Astrocyte (in vitro differentiated cells and primary cell): ENCODE results near the gene THEM5.

ENCODE experiments used
- EZH2 ChIP-seq: IDR thresholded peaks from 2 replicates; pipeline ENCODE4 v1.6.1; 2012; ENCODE audit warnings: mild to moderate bottlenecking, low read length, inconsistent platforms; ENCODE audit not compliant: insufficient read depth
- TF ChIP-seq, protein P1 (sequence below): IDR thresholded peaks from 2 replicates; pipeline ENCODE4 v1.5.1; 2011; ENCODE audit warnings: low read depth, mild to moderate bottlenecking, inconsistent platforms, low read length, moderate library complexity; ENCODE audit not compliant: insufficient read depth

DNA sequence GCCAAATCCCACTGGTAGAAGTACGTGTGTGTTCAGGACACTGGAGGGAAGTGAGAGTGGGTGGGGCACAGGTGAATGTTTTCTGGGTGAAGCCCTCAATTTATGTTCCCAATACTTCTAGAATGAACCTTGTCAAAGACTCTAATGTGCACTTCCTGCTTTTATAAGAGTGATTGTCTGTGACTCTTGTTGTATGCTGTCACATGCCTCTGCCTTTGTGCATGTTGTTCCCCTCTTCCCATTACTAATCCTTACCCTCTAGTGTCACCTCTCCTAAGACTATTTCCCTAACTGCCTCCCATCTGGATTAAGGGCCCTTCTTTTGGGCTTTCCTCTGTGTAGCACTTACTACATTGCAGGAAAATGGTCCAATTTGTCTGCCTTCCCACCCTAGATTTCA lies 45.7 kb downstream of the THEM5 start:
- no peak for TF ChIP-seq EZH2
- TF ChIP-seq, protein P1, sequence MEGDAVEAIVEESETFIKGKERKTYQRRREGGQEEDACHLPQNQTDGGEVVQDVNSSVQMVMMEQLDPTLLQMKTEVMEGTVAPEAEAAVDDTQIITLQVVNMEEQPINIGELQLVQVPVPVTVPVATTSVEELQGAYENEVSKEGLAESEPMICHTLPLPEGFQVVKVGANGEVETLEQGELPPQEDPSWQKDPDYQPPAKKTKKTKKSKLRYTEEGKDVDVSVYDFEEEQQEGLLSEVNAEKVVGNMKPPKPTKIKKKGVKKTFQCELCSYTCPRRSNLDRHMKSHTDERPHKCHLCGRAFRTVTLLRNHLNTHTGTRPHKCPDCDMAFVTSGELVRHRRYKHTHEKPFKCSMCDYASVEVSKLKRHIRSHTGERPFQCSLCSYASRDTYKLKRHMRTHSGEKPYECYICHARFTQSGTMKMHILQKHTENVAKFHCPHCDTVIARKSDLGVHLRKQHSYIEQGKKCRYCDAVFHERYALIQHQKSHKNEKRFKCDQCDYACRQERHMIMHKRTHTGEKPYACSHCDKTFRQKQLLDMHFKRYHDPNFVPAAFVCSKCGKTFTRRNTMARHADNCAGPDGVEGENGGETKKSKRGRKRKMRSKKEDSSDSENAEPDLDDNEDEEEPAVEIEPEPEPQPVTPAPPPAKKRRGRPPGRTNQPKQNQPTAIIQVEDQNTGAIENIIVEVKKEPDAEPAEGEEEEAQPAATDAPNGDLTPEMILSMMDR: no peak
